Lower leg skin (tissue), 3 donors: ENCODE data around the gene RGL3.

Experiments used
- POLR2A ChIP-seq, 2 donors: fragments of 450-650 bp; IDR thresholded peaks; one replicate each; pipeline ENCODE4 v1.6.1; 2016 to 2017; ENCODE audit warnings: antibody characterized with exemption in 2 of 2, mild to moderate bottlenecking in 1 of 2, moderate library complexity in 1 of 2
- TF ChIP-seq, protein P1 (sequence below), 3 donors: fragments of 450-650 bp; IDR thresholded peaks; one replicate each; pipeline ENCODE4 v1.5.1; 2016; ENCODE audit warnings: antibody characterized with exemption in 3 of 3, mild to moderate bottlenecking in 3 of 3, moderate library complexity in 2 of 3

DNA sequence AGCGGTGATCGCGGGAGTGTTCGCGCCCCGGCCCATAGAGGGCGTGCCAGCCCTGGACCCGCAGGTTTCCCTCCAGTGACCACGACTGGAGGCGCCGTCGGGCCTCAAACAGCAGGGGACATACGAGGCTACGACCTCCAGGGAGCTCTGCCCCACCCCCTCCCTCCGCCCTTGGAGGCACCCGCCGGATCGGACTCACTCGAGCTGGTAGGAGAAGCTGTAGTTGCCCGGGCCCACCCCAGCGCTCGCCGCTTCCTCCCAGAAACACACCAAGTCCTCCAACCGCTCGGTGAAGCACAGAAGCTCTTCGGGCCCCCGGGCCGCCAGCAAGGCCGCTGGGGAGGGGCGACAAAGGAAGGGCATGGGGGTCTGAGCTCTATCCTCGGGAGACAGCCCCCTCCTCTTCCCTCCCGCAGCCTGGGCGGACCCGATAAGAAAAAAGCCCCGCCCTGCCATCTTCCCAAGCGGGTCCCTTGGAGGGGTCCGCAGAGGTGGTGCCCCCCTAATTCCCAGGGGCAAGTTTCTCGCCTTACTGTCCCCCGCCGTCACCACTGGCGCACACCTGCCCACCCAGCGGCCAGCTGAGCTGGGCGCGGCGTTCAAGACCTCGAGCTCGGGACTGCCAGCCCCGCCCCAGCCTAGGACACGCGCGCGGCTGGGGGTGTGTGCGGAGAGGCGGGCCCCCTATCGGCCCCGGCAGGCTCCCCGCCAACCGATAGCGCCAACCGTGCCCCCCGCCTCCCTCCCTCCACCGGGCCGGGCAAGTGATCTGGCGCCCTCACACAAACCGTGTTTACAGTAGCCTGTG is 36.0 kb downstream of the RGL3 start:
- TF ChIP-seq POLR2A (IDR thresholded peaks at IDR 0.05) = no peak
- TF ChIP-seq, protein P1, sequence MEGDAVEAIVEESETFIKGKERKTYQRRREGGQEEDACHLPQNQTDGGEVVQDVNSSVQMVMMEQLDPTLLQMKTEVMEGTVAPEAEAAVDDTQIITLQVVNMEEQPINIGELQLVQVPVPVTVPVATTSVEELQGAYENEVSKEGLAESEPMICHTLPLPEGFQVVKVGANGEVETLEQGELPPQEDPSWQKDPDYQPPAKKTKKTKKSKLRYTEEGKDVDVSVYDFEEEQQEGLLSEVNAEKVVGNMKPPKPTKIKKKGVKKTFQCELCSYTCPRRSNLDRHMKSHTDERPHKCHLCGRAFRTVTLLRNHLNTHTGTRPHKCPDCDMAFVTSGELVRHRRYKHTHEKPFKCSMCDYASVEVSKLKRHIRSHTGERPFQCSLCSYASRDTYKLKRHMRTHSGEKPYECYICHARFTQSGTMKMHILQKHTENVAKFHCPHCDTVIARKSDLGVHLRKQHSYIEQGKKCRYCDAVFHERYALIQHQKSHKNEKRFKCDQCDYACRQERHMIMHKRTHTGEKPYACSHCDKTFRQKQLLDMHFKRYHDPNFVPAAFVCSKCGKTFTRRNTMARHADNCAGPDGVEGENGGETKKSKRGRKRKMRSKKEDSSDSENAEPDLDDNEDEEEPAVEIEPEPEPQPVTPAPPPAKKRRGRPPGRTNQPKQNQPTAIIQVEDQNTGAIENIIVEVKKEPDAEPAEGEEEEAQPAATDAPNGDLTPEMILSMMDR (IDR thresholded peaks at IDR 0.05) = peak in 1 of 3 donors; percentile 20
